Hindlimb muscle (tissue), 1 donor: ENCODE data around the gene FMO2. TPM values are rescaled to one million over a fixed set of nuclear protein-coding genes. Genes with fewer than 3 reads are reported as not detected.

Experiments used
- DNase-seq: peaks from one replicate; pipeline ENCODE4 v3.0.0-alpha.2; 2013
- polyA plus RNA-seq: library from polyadenylated mRNA; unstranded; fragments of 120-200 nt; gene quantifications from one replicate; pipeline ENCODE4 v1.2.1, GENCODE V29; 2013; ENCODE audit not compliant: insufficient read length

FMO2 gene
- polyA plus RNA-seq, 1 donor = 1.1 TPM

DNA sequence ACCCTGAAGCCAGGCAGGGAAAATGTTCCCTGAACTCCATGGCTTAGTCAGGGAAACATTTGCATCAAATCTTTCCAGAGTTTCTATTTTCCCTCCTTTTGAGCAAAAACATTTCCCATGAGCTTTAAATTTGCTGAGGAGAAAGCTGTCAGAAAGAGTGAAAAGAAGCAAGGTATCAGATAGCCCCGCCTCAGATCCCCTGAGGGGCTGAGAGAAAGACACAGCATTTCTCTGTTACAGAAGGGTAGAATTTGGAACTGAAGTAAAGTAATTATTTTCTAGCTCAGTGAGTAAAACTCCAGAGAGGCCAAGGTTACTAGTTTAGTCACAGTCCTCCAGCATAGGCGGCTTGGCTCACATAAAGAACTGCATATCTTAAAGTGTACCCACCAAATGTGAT, 73.8 kb downstream of the FMO2 start:
- DNase-seq = no peak

Other genes with a start within 250 kb of the FMO2 start
- 0.09 TPM for gene MROH9, start 249.8 kb upstream of the FMO2 start, polyA plus RNA-seq
- gene FMO3, start 94.4 kb upstream of the FMO2 start, polyA plus RNA-seq = 0.35 TPM
- gene FMO1, start 63.2 kb downstream of the FMO2 start, polyA plus RNA-seq = 7.0 TPM
- gene FMO4, start 128.9 kb downstream of the FMO2 start, polyA plus RNA-seq = 3.8 TPM